Measurements from ENCODE around the gene AGXT. TPM values are rescaled to one million over a fixed set of nuclear protein-coding genes. Genes with fewer than 3 reads are reported as not detected.

Gene AGXT
- not detected in 2 replicates for polyA plus RNA-seq

DNA sequence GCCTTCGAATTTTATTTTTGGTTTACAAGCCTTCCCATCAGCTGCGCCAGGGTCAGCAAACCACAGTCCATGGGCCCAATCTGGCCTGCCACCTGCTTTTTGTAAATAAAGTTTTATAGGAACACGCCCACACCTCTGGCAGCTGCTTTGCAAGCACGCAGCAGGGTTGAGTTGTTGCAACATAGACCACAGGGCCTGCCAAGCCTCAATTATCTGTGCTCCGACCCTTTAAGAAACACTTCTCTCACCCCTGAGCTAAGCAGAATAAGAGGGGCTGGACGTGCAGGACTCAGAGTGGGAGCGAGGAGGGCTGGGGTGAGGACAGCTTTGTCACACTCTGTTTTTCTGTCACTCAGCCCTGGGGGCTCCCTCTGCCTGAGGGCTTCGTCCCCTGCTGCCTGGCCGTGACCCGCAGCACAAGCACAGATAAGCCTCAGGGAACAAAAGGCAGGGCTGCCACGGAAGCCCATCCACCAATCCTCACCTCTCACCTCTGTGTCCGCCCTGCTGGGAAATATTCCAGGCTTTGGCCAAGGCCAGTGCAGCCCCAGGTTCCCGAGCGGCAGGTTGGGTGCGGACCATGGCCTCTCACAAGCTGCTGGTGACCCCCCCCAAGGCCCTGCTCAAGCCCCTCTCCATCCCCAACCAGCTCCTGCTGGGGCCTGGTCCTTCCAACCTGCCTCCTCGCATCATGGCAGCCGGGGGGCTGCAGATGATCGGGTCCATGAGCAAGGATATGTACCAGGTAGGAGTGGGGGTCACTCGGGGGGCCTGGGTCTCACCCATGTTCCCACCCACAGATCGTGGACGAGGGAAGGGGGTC is at the start of gene AGXT:
Gene AGXT (plus strand): TSS at position 539 of the 823 bp plus-strand sequence. CDS start 42 bp downstream, at position 581.

GRCh38 chr2:240819858-240820606 is 48.6 kb upstream of the AGXT start, which contains the start of gene KIF1A:
Gene KIF1A (minus strand): TSS chr2:240820219. CDS start chr2:240797752, 22,467 bp downstream.

GRCh38 chr2:240895656-240896388 is 27.2 kb downstream of the AGXT start, which contains the start of gene MAB21L4:
Gene MAB21L4 (minus strand): TSS chr2:240896156. CDS start chr2:240895997, 159 bp downstream.

DNA sequence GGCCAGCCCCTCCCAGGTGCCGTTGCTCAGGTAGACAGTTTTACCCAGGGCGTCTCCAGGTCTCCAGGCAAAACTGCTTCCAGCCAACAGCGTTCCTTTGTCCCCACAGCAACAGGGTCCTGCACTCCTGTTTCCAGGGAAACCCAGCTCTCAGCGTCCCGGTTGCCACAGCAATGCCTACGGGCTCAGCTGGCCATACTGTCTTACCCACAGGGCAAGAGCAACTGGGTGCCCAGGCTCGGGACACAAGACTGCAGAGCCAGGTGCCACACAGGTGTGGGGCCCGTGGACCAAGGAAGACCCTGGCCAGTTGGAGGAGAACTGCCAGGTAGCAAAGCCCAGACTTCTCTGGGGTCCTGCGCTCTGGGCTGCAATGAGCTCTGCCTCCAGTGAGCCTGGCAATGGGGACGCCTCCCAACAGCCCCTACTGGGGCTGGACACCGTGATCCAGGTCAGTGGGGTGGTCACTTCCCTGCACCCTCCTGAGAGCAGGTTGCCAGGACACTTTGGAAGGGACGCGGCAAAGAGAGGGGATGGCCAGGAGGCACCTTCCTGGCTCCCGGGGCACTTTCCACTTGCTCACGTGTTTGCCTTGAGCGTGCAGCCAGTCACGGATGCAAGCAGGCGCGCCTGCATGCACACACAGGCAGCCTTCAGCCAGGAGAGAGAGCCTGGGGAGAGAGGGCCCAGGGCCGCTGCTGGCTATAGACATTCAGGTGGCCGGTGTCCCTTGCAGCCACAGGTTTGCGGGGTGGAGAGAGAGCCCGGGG is 37.7 kb downstream of the AGXT start, which contains the start of gene CROCC2:
Gene CROCC2 (plus strand): TSS at position 196 of the 770 bp plus-strand sequence. CDS start 178 bp downstream, at position 374.

Other genes starting within 250 kb of the AGXT start
- gene GPR35, start 243.3 kb upstream of the AGXT start, polyA plus RNA-seq = not detected in 2 replicates
- not detected in 2 replicates for gene AQP12B, start 185.9 kb upstream of the AGXT start, polyA plus RNA-seq
- not detected in 2 replicates for gene AQP12A, start 177.0 kb upstream of the AGXT start, polyA plus RNA-seq
- gene KIF1A, start 48.6 kb upstream of the AGXT start, polyA plus RNA-seq = 23.0 and 31.6 TPM in 2 replicates
- not detected in 2 replicates for gene MAB21L4, start 27.3 kb downstream of the AGXT start, polyA plus RNA-seq
- not detected in 2 replicates for gene CROCC2, start 37.5 kb downstream of the AGXT start, polyA plus RNA-seq
- gene SNED1, start 129.8 kb downstream of the AGXT start, polyA plus RNA-seq = 0.66 and 2.8 TPM in 2 replicates
- gene MTERF4, start 233.5 kb downstream of the AGXT start, polyA plus RNA-seq = 27.1 and 31.8 TPM in 2 replicates

All from Purkinje cell (primary cell).